CD1c-positive myeloid dendritic cell (primary cell): Measurements from ENCODE around the gene SMTN.
A peak's percentile ranks its signal among the peaks of the same experiment; 100 is the strongest.
"Not testable (repeated sequence)": the region's sequence is repeated elsewhere in the genome, so short reads cannot be mapped to it uniquely, and the experiment has no call there.

Experiments used
- DNase-seq: peaks from one replicate; pipeline ENCODE4 v3.0.0-alpha.2; 2016; ENCODE audit errors: extremely low spot score

SMTN gene

DNA sequence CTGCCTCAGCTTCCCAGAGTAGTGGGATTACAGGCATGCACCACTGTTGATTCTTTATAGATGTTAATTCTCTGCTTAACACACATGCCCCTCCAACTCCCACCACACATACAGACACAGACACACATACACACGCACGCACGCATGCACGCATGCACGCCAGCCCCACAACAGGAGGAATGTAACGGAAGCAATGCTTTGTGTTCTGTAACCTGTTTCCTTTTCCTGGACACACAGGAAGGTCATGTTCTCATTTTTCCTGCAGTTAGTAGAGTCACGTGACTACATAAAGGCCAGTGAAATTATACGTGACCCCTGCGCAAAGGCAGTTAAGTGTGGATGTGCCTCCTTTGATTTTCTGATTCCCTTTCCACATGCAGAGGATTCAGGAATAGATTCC, 8.0 kb upstream of the SMTN start:
- DNase-seq, result not testable (repeated sequence)

- not testable (repeated sequence) for DNase-seq
Measured at GRCh38 chr22:31073545-31074145, 7.5 kb upstream of the SMTN start.

GRCh38 chr22:31075961-31076360, 5.2 kb upstream of the SMTN start:
- no peak for DNase-seq

GRCh38 chr22:31077681-31078080, 3.4 kb upstream of the SMTN start:
- DNase-seq, result no peak

DNA sequence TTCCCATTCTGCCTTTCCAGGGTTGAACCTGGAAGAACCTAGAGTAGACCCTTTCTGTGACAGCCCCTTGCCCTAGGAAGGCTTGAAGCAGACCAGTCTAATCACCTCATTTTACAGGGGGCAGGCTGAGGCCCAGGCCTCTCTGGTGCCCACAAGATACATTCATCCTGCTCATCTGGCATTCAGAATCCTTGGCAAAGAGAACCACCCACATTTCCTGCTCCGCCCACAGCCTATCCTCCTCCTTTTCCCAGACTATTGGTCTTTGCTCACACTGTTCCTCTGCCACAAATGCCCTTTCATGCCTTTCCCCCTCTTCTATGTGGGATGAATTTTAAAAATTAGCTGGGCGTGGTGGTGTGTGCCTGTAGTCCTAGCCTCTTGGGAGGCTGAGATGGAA, 2.7 kb upstream of the SMTN start:
- not testable (repeated sequence) for DNase-seq

DNA sequence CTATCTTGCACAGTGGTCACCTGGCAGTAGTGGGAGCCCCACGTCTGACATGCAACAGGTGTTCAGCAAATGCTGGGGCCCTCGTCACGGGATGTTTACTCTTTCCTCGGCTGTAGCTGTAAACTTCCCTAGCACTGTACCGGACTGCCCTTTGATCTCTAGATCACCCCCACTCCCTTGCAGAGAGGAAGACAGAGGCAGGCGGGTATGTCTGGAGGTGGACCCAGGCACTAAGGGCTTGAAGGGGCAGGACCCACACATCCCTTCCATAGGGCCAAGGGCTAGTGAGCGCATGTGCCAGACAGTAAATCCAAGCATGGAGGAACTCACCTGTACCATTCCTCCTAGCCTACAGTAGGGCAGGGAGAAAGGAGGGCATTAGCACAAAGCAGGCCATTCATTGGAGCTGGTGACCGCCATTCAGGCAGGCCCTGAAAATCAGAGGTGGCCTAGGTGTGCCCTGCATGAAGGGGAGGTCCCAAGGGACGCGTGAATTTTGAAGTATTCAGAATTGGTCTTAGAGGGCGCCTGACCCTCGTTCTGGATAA, 1.9 kb upstream of the SMTN start:
- no peak for DNase-seq

- DNase-seq, result no peak
Measured at GRCh38 chr22:31080164-31080847, 812 bp upstream of the SMTN start.

- DNase-seq, result no peak
Measured at GRCh38 chr22:31081963-31082605, 966 bp downstream of the SMTN start.

- peak; percentile 14 for DNase-seq
Measured at GRCh38 chr22:31082606-31083376, 1.7 kb downstream of the SMTN start.

DNA sequence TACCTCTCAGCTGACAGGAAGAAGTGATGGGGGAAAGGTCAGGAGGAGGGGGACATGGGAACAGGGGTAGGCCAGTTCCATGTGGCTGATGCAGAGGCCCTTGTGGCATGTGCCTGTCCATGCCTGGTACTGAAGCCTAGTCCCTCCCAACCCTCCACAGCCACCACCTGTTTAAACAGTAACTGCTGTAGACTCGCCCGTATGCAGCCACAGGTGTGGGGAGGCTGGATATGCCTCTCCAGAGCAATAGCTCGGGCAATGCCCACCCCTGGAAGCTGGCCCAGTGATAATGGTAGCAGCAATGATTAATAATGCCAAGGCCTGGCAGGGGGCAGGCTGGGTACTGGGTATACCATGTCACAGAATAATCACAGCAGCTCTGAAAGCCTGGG, 2.3 kb downstream of the SMTN start:
- no peak for DNase-seq

DNA sequence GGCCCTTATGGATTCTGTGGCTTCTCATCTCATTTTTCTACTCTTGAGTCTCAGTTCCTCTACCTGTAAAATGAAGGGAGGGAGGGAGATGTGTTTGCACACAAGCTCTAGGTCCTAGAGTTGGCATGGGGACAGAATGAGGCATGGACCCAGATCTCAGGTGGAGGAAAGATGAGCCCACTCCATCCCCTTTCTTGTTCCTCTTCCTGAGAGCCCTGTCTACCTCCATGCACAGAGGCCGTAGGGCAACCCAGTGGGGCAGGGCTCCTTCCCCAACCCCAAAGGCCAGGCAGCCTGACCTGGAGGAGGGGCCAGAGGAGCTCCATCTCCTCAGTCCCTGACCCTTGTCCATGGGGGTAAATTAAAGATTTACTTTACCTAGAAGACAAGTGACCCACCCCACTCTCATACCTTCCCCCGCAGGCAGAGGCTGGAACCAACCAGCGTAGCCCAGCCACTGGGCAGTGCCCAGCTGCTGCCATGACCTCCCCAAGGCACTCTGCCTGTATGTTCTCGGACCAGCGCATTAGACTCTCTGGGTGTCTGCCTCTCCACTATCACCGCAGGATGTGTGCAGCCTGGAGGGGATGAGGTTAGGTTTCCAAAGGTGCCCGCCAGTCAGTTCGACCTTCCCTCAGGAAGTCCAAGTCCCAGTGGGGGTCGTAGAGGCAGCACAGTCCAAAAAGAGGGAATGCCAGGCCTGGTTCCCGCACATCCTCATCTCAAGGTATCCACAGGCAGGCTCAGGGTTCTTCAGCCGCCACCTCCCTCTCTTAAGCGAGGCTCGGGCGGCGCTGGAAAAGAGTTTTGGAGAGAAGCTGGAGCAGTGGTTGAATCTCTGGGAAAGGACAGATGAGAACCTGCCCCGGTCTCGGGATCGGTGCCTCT, 3.0 kb downstream of the SMTN start:
- peak; percentile 10 for DNase-seq

DNA sequence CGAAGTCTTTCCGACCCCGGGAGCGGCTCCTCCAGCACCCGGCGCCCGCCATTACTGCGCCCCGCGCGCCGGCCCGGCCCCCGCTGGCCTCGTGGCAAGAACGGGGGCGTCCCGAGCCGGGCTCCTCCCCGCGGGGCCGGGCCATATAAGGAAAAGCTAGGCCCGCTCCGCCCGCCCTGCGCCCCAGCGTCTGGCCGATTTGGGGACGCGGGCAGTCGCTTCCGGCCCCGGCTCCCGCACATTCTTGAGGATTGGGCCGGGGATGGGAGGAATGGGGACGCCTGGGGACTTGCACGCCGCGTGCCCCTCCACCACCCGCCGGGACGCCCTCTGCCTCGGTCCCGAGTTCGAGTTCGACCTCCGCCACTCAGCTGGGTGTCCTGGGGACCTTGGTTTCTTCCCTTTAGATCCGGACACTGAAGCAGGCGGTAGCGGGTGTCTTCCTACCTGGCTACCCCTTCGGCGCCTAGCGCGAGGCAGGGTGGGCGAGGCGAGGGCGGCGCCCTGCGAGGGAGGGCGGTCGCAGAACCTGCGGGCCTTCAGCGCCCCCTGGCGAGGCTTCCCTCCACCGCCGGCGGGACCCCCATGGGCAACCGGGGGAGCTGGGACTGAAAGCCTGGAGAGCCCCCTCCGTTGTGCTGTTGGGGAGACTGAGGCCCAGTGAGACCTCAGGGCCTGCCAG, 3.8 kb downstream of the SMTN start:
- DNase-seq, result peak; percentile 93

GRCh38 chr22:31085493-31085824, 4.3 kb downstream of the SMTN start:
- DNase-seq, result peak; percentile 63

GRCh38 chr22:31085928-31086327, 4.8 kb downstream of the SMTN start:
- no peak for DNase-seq

DNA sequence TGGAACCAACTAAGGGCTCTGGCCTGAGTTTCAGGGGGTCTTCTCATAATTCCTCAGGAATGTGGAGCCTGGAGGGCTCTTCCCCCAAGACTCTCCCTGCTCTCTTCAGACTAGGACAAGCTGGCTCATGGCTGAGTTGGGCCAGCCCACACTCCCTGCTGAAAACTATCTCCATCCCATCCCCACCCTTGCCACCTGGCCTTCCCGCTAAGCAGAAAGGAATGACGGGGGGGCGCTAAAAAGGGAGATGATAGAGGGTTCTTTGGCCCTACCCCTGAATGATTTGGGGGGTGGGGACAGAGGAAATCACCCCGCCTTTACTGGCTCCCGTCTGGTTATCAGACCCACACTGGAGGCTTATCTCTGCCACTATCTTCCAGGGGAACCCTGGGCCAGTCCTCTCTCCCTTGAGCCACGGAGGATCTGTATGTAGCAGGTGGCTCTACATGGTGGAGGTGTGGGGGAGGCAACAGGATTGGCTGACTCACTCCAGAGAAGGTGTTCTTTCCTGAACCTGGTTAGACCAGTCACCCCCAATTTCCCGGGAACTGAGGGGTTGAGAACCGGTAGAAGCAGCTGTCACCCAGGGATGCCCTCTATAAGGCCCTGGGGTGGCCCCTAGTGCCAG, 5.7 kb downstream of the SMTN start:
- DNase-seq, result no peak

DNA sequence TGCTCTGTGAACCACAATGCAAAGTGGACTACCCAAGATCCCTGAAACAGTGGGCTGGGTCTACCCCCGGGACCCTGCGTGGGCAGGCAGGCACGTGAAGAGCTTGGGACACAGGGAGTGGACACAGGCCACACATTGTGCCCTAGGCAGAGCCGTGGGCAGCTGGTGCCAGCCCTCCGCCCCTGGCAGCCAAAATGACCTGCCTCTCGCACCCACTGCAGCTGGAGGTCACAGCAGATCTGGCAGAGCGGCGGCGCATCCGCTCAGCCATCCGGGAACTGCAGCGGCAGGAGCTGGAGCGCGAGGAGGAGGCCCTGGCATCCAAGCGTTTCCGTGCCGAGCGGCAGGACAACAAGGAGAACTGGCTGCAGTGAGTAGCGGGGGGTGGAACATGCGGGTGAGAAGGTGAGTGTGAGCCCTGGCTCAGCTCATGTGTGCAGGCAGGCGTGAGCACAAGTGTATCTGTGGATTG, 6.7 kb downstream of the SMTN start:
- no peak for DNase-seq

DNA sequence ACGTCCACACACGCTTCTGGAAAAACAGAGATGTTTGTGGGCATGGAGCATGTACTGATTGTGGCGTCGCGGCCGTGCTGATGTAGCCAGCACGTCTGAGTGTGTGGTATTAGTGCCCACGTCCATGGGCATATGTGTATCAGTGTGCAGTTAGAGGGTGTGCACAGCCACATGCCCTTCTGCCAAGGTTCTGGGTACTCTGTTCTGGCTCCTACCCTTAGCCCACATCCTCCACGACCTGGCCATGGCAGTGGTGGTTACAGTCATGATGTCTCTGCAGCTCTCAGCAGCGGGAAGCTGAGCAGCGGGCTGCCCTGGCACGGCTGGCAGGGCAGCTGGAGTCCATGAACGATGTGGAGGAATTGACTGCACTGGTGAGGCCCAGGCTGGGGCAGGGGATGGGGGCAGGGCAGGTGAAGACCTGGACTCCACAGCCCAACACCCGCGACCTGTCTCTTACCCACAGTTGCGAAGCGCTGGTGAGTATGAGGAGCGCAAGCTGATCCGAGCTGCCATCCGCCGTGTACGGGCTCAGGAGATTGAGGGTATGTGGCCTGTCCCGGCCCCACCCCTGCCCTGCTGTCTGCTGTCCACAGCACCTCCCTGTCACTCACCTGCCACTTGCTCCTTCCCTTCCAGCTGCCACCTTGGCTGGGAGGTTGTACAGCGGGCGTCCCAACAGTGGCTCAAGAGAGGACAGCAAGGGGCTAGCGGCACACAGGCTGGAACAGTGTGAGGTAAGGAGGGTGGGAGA, 7.3 kb downstream of the SMTN start:
- no peak for DNase-seq

GRCh38 chr22:31089160-31090100, 8.3 kb downstream of the SMTN start:
- DNase-seq, result peak; percentile 63
